ENCODE measurements around the gene SFTPA1.
"Not testable (repeated sequence)": the region's sequence is repeated elsewhere in the genome, so short reads cannot be mapped to it uniquely, and the experiment has no call there.

The SFTPA1 gene

GRCh38 chr10:79582096-79582495 is 28.6 kb upstream of the SFTPA1 start:
- TF ChIP-seq, protein P1, sequence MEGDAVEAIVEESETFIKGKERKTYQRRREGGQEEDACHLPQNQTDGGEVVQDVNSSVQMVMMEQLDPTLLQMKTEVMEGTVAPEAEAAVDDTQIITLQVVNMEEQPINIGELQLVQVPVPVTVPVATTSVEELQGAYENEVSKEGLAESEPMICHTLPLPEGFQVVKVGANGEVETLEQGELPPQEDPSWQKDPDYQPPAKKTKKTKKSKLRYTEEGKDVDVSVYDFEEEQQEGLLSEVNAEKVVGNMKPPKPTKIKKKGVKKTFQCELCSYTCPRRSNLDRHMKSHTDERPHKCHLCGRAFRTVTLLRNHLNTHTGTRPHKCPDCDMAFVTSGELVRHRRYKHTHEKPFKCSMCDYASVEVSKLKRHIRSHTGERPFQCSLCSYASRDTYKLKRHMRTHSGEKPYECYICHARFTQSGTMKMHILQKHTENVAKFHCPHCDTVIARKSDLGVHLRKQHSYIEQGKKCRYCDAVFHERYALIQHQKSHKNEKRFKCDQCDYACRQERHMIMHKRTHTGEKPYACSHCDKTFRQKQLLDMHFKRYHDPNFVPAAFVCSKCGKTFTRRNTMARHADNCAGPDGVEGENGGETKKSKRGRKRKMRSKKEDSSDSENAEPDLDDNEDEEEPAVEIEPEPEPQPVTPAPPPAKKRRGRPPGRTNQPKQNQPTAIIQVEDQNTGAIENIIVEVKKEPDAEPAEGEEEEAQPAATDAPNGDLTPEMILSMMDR (IDR thresholded peaks at IDR 0.05; ENCODE audit: control insufficient read depth, insufficient read depth, low read depth, low read length, missing control alignments): no peak
- no peak overlapping the region for H3K4me3 ChIP-seq (ENCODE audit: control insufficient read depth, low read depth, low read length)
- DNase-seq (ENCODE audit: low read depth): no peak

DNA sequence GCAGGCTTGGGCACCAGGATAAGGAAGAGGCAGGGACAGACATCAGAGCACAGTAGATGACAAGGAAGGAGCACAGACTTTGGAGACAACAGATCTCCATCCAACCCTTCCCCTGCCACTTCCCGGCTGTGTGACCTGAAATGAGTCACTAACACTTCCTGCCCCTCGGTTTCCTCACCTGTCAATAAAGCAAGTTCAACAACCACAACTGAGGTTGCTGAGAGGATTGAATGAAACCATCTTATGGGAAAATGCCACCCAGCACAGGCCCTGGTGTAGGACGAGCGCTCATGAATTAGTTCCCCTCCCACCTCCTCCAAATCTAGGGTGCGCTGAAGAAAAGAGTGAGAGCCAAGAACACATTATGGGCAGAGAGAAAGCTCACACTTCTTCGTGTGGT is 27.8 kb upstream of the SFTPA1 start:
- not testable (repeated sequence) for DNase-seq (ENCODE audit: low read depth); H3K4me3 ChIP-seq (ENCODE audit: control insufficient read depth, low read depth, low read length)

DNA sequence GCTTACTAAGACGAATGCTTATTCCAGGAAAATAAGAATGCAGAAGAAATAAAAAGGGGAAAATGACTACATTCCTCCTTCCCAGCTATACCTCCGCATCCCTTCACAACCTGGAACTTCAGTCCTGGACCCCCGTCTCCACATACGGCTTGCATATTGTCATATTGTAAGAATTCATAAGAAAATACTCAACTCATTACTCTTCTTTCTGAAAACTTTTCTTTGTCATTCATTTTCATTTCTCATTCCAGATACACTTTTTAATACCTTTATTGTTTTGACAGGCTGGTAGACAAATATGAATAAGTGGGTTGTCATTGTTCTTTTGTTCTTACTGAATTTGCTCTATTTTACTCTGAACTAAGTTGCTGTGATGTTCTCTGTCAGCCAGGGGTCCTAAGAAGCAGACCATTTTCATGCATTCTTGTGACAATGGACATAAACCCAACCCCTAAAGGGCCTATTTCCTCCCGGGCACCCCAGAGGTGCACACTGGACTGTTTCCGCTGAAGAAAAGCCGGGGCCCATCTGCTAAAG is 27.2 kb upstream of the SFTPA1 start:
- no peak for DNase-seq (ENCODE audit: low read depth)
- no peak overlapping the region for H3K4me3 ChIP-seq (ENCODE audit: control insufficient read depth, low read depth, low read length)
- TF ChIP-seq, protein P1 (IDR thresholded peaks at IDR 0.05; ENCODE audit: control insufficient read depth, insufficient read depth, low read depth, low read length, missing control alignments): no peak

DNA sequence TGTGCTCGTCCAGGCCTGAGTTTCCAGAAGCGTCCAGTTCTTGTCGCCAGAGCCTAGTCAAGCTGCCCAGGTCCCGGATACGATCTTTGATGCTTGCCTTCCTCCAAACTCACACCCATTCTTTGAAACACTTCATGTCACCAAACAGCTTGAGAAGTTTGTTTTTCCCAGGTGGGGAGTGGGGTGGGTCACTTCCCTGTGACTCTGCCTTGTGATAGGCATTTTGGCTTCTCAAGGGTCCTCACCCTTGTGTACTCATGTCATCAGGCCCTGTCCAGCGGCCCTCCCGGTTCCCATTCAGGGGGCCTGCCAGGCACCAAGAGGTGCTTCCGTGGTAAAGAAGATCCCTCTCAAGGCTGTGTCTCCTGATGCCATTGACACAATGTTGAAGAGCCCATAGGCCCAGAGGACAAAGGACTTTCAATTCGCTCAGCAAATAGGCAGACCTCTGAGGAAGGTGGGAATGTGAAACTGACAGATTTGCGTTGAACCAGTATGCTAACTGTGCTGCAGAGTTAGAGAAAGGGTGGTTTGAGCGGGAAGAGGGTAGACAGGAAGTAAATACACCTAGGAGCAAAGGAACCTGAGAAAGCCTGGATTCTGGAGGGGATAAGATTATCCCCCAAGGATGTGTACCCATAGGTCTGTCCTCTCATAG is 24.7 kb upstream of the SFTPA1 start:
- TF ChIP-seq, protein P1 (IDR thresholded peaks at IDR 0.05; ENCODE audit: control insufficient read depth, insufficient read depth, low read depth, low read length, missing control alignments): no peak
- no peak for DNase-seq (ENCODE audit: low read depth)
- no peak overlapping the region for H3K4me3 ChIP-seq (ENCODE audit: control insufficient read depth, low read depth, low read length)

DNA sequence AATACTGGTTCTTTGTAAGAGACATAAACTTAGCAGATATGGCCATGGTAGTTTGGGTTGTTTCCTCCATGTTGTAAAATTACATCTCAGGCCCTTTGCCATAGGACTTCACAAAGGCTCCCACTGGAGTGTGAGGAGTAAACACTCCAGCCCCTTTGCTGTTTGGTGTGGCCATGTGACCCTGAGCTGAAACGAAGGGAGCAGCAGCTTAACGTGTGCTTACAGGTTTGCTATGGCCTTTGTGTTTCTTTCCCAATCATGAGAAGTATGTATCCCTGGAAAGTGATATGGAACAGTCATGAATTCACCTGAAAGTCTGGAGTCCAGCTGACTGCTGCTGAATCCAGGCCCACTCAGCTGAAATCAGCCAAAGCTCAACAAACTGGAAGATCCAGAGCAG is 23.8 kb upstream of the SFTPA1 start:
- DNase-seq (ENCODE audit: low read depth): no peak
- TF ChIP-seq, protein P1 (IDR thresholded peaks at IDR 0.05; ENCODE audit: control insufficient read depth, insufficient read depth, low read depth, low read length, missing control alignments): no peak
- H3K4me3 ChIP-seq (ENCODE audit: control insufficient read depth, low read depth, low read length): no peak overlapping the region

DNA sequence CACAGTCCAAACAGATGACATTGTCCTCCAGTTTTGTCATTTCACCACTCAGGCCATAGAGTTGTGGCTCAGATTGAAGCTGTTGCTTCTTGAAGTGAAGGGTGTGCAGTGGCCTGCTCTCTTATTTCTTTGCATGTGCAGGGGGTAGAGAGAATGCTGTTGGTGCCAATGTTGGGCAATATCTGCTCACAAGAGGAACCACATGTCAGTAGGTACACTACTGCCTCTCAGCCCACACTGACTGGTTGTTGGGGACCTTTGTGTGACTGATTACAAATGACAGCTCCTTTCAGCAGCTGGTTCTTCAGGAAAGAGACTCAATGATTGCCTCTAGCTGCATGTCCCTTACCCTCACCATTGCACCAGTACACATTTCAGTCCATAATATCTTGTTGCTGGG is 21.9 kb upstream of the SFTPA1 start:
- no peak for DNase-seq (ENCODE audit: low read depth)
- TF ChIP-seq, protein P1 (IDR thresholded peaks at IDR 0.05; ENCODE audit: control insufficient read depth, insufficient read depth, low read depth, low read length, missing control alignments): no peak
- H3K4me3 ChIP-seq (ENCODE audit: control insufficient read depth, low read depth, low read length): no peak overlapping the region

DNA sequence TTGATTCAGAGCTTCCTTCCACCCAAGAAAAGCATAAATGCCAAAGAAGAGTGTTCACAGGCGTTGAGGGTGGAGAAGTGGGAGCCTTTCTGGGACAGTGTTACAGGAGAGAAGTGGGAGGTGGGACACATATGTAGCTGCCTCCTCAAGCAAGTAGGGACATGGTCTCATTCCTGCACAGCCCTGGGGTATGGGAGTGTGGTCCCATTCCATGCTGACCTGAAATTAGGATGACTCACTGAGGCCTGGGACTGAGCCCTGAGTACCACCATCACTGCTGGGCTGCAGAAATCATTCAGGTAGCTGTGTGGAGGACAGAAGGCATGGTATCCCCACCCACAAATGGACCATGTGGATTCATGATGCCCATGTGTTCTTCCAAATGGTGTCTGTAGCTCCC is 17.4 kb upstream of the SFTPA1 start:
- TF ChIP-seq, protein P1 (IDR thresholded peaks at IDR 0.05; ENCODE audit: control insufficient read depth, insufficient read depth, low read depth, low read length, missing control alignments): no peak

GRCh38 chr10:79594565-79594964 is 16.2 kb upstream of the SFTPA1 start:
- not testable (repeated sequence) for DNase-seq (ENCODE audit: low read depth); H3K4me3 ChIP-seq (ENCODE audit: control insufficient read depth, low read depth, low read length)

More for the DNA sequence above, 17.4 kb upstream of the SFTPA1 start:
- no peak overlapping the region for H3K4me3 ChIP-seq (ENCODE audit: control insufficient read depth, low read depth, low read length)
- no peak for DNase-seq (ENCODE audit: low read depth)

Measured in AG09309 (cell line).